ENCODE data around the gene FCAMR.
A peak's percentile ranks its signal among the peaks of the same experiment; 100 is the strongest.
"Not testable (repeated sequence)": the region's sequence is repeated elsewhere in the genome, so short reads cannot be mapped to it uniquely, and the experiment has no call there.

The FCAMR gene

GRCh38 chr1:206932177-206932576 is 38.1 kb downstream of the FCAMR start:
- DNase-seq (ENCODE audit: low spot score) = no peak

DNA sequence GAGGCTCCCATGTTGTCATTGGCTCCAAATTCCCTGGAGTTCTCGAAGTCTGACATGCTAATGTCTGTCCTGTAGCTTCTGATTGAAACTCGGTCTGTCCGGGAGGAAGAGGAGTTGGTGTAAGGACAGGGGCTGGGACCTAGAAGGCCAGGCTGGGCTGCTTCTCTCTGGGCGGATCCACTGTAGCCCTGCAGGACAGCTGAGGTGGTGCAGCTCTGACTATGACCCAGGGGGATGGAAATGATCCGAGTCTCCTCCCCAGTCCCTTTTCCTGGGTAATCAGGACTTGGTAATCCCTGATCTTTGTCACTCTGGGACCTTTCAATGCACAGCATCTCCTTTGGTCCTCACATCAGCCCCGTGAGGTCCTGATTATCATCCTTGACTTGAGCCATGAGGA is 38.6 kb downstream of the FCAMR start:
- DNase-seq (ENCODE audit: low spot score) = no peak

GRCh38 chr1:206930210-206930798 is 40.0 kb downstream of the FCAMR start:
- DNase-seq (ENCODE audit: low spot score) = peak; percentile 43

GRCh38 chr1:206929524-206929923 is 40.7 kb downstream of the FCAMR start:
- no peak for DNase-seq (ENCODE audit: low spot score)

DNA sequence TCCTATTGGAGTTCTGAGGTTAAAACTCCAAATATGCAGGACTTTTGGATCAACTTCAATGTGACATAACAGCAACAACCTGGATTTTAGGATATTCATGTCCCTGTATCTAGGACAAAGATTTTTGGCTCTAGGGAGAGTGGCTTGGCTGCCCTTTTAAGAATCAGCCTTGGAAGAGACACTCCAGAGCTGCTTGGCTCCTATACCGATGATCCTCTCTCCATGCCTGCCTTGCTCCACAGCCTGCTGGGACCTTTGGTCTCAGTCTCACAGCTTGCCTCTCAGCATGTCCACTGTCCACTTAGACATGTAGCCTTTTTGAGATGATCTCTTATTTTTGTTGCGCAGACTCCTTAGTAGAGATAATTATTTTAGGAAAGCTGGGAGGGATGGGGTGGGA is 44.0 kb downstream of the FCAMR start:
- no peak for DNase-seq (ENCODE audit: low spot score)

- DNase-seq (ENCODE audit: low spot score) = peak; percentile 46
These were observed 45.0 kb downstream of the FCAMR start for GRCh38 chr1:206925106-206925736.

GRCh38 chr1:206924592-206925105 is 45.6 kb downstream of the FCAMR start:
- no peak for DNase-seq (ENCODE audit: low spot score)

DNA sequence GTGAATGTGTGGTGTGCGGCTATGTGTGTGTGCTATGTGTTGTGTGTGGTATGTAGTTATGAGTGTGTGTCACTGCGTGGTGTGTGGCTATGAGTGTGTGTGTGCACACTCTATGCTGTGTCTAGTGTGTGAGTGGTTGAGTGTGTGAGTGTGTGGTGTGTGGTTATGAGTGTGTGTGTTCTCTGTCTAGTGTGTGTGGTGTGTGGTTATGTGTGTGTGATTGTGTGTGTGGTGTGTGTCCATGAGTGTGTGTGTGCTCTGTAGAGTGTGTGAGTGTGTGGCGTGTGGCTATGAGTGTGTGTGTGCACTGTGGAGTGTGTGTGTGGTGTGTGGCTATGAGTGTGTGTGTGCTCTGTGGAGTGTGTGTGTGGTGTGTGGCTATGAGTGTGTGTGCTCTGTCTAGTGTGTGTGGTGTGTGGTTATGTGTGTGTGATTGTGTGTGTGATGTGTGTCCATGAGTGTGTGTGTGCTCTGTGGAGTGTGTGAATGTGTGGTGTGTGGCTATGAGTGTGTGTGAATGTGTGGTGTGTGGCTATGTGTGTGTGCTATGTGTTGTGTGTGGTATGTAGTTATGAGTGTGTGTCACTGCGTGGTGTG is 46.2 kb downstream of the FCAMR start:
- not testable (repeated sequence) for DNase-seq (ENCODE audit: low spot score)

GRCh38 chr1:206923009-206923960 is 47.0 kb downstream of the FCAMR start:
- DNase-seq (ENCODE audit: low spot score) = no peak

DNA sequence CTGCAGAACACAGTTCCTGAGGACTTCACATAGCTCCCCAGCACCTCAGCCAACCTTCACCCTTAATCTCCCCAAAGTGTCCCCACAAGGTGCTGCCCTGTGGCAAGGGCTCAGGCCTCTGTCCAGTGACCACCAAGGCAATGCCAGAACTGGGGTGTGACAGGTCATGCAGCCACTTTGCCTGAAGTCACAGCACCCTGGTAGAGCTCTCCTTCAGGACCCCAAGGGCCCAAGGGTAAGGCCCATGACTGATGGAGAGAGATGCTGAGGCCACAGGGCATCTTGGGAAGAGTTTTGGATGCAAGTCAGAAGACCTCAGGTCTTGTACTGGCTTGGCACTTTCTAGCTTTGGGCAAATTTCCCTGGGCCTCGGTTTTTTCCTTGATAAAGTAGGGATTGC is 47.7 kb downstream of the FCAMR start:
- no peak for DNase-seq (ENCODE audit: low spot score)

GRCh38 chr1:206921772-206922265 is 48.4 kb downstream of the FCAMR start, which contains the start of gene FCMR:
FCMR (minus strand) TSS chr1:206921941; CDS start chr1:206921854, 87 bp downstream.
- peak; percentile 73 for DNase-seq (ENCODE audit: low spot score)

DNA sequence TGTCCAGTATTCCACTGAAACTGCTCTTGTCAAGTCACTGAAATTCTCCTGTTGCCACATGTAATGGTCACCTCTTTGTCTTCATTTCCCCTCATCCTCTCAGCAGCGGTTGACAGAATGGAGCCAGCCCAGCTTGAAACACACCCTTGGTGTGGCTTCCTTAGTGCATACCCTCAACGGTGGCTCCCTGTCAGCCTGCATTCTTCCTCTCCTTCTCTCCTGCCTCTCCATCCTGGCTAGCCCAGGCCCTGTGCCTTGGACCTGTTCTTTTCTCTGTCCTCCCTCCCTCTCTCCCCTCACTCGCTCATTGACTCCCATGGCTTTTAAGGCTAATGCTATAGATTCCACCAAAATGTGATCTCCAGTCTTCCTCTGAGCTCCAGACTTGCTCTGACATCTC is 52.2 kb downstream of the FCAMR start:
- DNase-seq (ENCODE audit: low spot score) = no peak

- DNase-seq (ENCODE audit: low spot score) = no peak
These were observed 54.1 kb downstream of the FCAMR start for GRCh38 chr1:206916000-206916709.

DNA sequence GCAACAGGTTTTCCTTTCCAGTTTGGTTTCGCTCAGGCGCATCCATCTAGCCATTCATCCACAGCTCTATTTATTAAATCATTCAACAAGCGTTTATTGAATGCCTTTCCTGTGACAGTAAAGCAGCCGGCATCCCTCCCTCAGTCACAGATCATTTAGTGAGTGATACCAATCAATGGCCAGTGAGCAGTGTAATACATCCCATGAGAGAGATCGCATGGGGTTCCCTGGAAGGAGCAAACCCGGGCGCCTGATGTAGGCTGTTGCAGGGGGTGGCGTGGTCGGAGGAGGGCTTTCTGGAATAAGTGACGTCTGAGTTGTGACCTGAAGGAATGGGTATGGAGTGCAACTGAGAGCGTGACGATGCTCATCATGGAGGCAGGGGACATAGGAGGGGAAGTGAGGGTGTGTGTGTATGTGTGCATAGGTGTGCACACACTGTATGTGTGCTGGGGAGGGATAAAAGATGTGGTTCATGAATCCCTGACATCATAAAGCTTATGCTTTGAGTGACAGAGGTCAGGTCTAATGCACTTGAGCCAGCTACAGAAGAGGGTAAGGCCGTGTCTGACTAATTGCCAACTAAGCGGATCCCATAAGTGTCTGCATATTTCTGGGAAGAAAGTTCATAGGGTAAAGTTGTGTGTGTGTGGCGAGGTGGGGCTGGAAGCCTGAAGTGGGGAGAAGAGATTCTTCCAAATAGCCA is 55.1 kb downstream of the FCAMR start:
- no peak for DNase-seq (ENCODE audit: low spot score)

GRCh38 chr1:206913766-206914537 is 56.3 kb downstream of the FCAMR start:
- no peak for DNase-seq (ENCODE audit: low spot score)

DNA sequence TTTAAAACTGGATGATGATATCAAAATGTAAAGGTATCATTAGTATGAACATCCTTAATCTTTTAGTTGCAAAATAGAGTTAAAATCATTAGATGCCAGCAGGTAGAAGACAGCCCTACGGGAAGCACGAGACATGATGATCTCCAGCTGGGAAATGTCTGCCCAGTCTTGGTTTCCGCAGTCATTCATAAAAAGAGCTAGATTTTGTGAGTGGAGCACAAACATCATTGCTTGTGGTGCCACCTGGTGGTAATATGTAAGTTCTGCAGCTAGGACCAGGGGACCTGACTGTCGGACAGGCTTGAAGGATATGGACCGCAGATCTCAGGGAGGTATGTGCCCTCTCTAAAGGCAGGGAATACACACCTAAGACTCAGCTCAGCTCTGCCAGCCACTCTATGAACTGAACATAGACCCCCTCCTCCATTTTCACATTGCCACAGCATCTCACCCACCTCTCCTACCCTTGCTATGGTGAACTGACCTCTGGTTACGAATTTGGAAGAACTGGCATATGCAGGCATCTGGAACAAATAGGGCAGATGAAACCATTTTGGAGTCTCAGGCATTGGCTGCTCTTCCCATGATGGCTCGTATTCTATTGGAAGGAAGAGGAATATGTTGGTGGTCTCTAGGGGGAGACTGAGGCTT is 57.7 kb downstream of the FCAMR start:
- DNase-seq (ENCODE audit: low spot score) = peak; percentile 90

- DNase-seq (ENCODE audit: low spot score) = peak; percentile 33
These were observed 59.1 kb downstream of the FCAMR start for GRCh38 chr1:206911064-206911663.

GRCh38 chr1:206909883-206910318 is 60.4 kb downstream of the FCAMR start:
- no peak for DNase-seq (ENCODE audit: low spot score)
